IMR-90 (cell line): ENCODE measurements around the gene RPL26. TPM values are rescaled to one million over a fixed set of nuclear protein-coding genes. Genes with fewer than 3 reads are reported as not detected.

Source experiments
- ATAC-seq: fragments of 200-7000 bp; cut with Tn5 transposase; 2 replicates; pipeline ENCODE4 v1.9.1; 2020; ENCODE audit warnings: low read depth, mild to moderate bottlenecking, moderate library complexity
- Bru-seq: library from RNA; stranded (reverse); fragments of 400-500 nt; gene quantifications from one replicate; lab custom pipeline; 2021; lab: Mats Ljungman, UMichigan
- BruChase-seq, 2 experiments: library from RNA; stranded (reverse); fragments of 400-500 nt; gene quantifications; one replicate each; lab custom pipeline; 2021; lab: Mats Ljungman, UMichigan
- BruUV-seq: library from RNA; stranded (reverse); fragments of 400-500 nt; replicated peaks from 2 replicates; lab custom pipeline; 2021; lab: Mats Ljungman, UMichigan
- CTCF ChIA-PET: fragments of 300-600 bp; formaldehyde crosslinking; extraction: SDS; loops from one replicate; lab custom pipeline; 2021; ENCODE audit warnings: antibody characterized with exemption; lab: Yijun Ruan, JAX
- POLR2A ChIA-PET: fragments of 300-600 bp; sonication (Branson Sonifier 250); formaldehyde crosslinking; loops from one replicate; lab custom pipeline; 2022; ENCODE audit warnings: antibody characterized with exemption; ENCODE audit not compliant: unreplicated experiment; lab: Charles Lee
- DNase-seq: peaks from one replicate; pipeline ENCODE4 v3.0.0; 2013
- H2AFZ ChIP-seq: replicated peaks from 2 replicates; pipeline ENCODE3; 2013; ENCODE audit warnings: low read length, mild to moderate bottlenecking; ENCODE audit not compliant: poor library complexity
- H2AK5ac ChIP-seq: 2 replicates; pipeline ENCODE4 v1.6.1; 2013; ENCODE audit warnings: low read depth, low read length, inconsistent platforms
- H2AK9ac ChIP-seq: replicated peaks from 2 replicates; pipeline ENCODE3; 2013; ENCODE audit warnings: mild to moderate bottlenecking, low read depth, low read length, moderate library complexity; ENCODE audit not compliant: poor library complexity
- H2BK120ac ChIP-seq: 2 replicates; pipeline ENCODE4 v1.6.1; 2013; ENCODE audit warnings: low read depth, low read length, inconsistent platforms
- H2BK15ac ChIP-seq: 3 replicates; pipeline ENCODE4 v1.6.1; 2013; ENCODE audit warnings: low read depth, low read length, inconsistent platforms
- H2BK20ac ChIP-seq: 2 replicates; pipeline ENCODE4 v1.6.1; 2013; ENCODE audit warnings: low read depth, mild to moderate bottlenecking, inconsistent platforms, low read length, moderate library complexity
- H2BK5ac ChIP-seq: 2 replicates; pipeline ENCODE4 v1.6.1; 2013; ENCODE audit warnings: mild to moderate bottlenecking, low read depth, low read length, inconsistent platforms; ENCODE audit not compliant: poor library complexity, severe bottlenecking
- H3K14ac ChIP-seq: replicated peaks from 2 replicates; pipeline ENCODE4 v1.6.1; 2013; ENCODE audit warnings: low read depth, low read length, inconsistent platforms
- H3K18ac ChIP-seq: 2 replicates; pipeline ENCODE4 v1.6.1; 2013; ENCODE audit warnings: low read depth, low read length, control low read depth
- H3K23ac ChIP-seq: 2 replicates; pipeline ENCODE4 v1.6.1; 2013; ENCODE audit warnings: low read depth, low read length, inconsistent platforms
- H3K27ac ChIP-seq: 2 replicates; pipeline ENCODE4 v1.5.1; 2013; ENCODE audit warnings: mild to moderate bottlenecking, control low read depth, low read length; ENCODE audit not compliant: insufficient read depth
- H3K27me3 ChIP-seq: 2 replicates; pipeline ENCODE4 v1.6.1; 2013; ENCODE audit warnings: low read length; ENCODE audit not compliant: control insufficient read depth, insufficient read depth
- H3K36me3 ChIP-seq: 2 replicates; pipeline ENCODE4 v1.6.1; 2013; ENCODE audit warnings: low read length, mixed read lengths; ENCODE audit not compliant: control insufficient read depth, insufficient read depth
- H3K4ac ChIP-seq: 2 replicates; pipeline ENCODE4 v1.6.1; 2013; ENCODE audit warnings: low read depth, low read length, inconsistent platforms
- H3K4me1 ChIP-seq: 2 replicates; pipeline ENCODE4 v1.6.1; 2013; ENCODE audit warnings: low read length, mixed read lengths; ENCODE audit not compliant: control insufficient read depth, insufficient read depth
- H3K4me2 ChIP-seq: 2 replicates; pipeline ENCODE4 v1.6.1; 2013; ENCODE audit warnings: low read depth, mild to moderate bottlenecking, control low read depth, low read length, moderate library complexity
- H3K4me3 ChIP-seq: 2 replicates; pipeline ENCODE4 v1.5.1; 2013; ENCODE audit warnings: low read depth, mild to moderate bottlenecking, control low read depth, low read length, moderate library complexity; ENCODE audit not compliant: insufficient read depth
- H3K56ac ChIP-seq: 2 replicates; pipeline ENCODE4 v1.6.1; 2013; ENCODE audit warnings: low read length, inconsistent platforms; ENCODE audit not compliant: insufficient read depth; ENCODE audit errors: extremely low read depth
- H3K79me1 ChIP-seq, 2 experiments: 2 replicates each; pipeline ENCODE4 v1.6.1; 2013; ENCODE audit warnings: low read length in 2 of 2, inconsistent platforms in 1 of 2, low read depth in 1 of 2
- H3K9ac ChIP-seq: 2 replicates; pipeline ENCODE4 v1.6.1; 2013; ENCODE audit warnings: low read depth, low read length, control low read depth
- H3K9me1 ChIP-seq: 2 replicates; pipeline ENCODE4 v1.6.1; 2013; ENCODE audit warnings: low read length, inconsistent platforms; ENCODE audit not compliant: insufficient read depth
- H3K9me3 ChIP-seq: 2 replicates; pipeline ENCODE4 v1.6.1; 2013; ENCODE audit warnings: low read length; ENCODE audit not compliant: control insufficient read depth, insufficient read depth
- H4K20me1 ChIP-seq: 2 replicates; pipeline ENCODE4 v1.6.1; 2013; ENCODE audit warnings: low read length, inconsistent platforms; ENCODE audit not compliant: insufficient read depth
- H4K5ac ChIP-seq: 2 replicates; pipeline ENCODE4 v1.6.1; 2013; ENCODE audit warnings: mild to moderate bottlenecking, low read depth, low read length, control low read depth
- H4K8ac ChIP-seq, 2 experiments: 2 replicates each; pipeline ENCODE4 v1.6.1; 2013; ENCODE audit warnings: low read depth in 2 of 2, low read length in 2 of 2, control low read depth in 1 of 2, inconsistent platforms in 1 of 2
- H4K91ac ChIP-seq: 2 replicates; pipeline ENCODE4 v1.6.1; 2013; ENCODE audit warnings: low read depth, low read length, inconsistent platforms; ENCODE audit not compliant: insufficient read depth
- BHLHE40 ChIP-seq: fragments of 150-350 bp; IDR thresholded peaks from 2 replicates; pipeline ENCODE4 v1.6.1; 2016; ENCODE audit warnings: mild to moderate bottlenecking, low read depth, low read length
- CEBPB ChIP-seq: IDR thresholded peaks from 2 replicates; pipeline ENCODE4 v1.6.1; 2012; ENCODE audit warnings: low read depth, low read length, improper control_type of control experiment
- CHD1 ChIP-seq: IDR thresholded peaks from 2 replicates; pipeline ENCODE4 v1.6.1; 2012; ENCODE audit warnings: low read depth, low read length, improper control_type of control experiment
- ELK1 ChIP-seq: fragments of 150-350 bp; IDR thresholded peaks from 2 replicates; pipeline ENCODE4 v1.6.1; 2016; ENCODE audit warnings: low read depth, mild to moderate bottlenecking, low read length, moderate library complexity, borderline replicate concordance
- FOS ChIP-seq: fragments of 150-350 bp; IDR thresholded peaks from 2 replicates; pipeline ENCODE4 v1.6.1; 2016; ENCODE audit warnings: low read depth, low read length
- MAZ ChIP-seq: IDR thresholded peaks from 2 replicates; pipeline ENCODE4 v1.6.1; 2012; ENCODE audit warnings: low read depth, mild to moderate bottlenecking, low read length, improper control_type of control experiment, moderate library complexity, borderline replicate concordance
- MXI1 ChIP-seq: IDR thresholded peaks from 2 replicates; pipeline ENCODE4 v1.6.1; 2012; ENCODE audit warnings: low read depth, mild to moderate bottlenecking, low read length, moderate library complexity, borderline replicate concordance
- NFE2L2 ChIP-seq: fragments of 150-350 bp; IDR thresholded peaks from 2 replicates; pipeline ENCODE4 v1.6.1; 2016; ENCODE audit warnings: low read depth, mild to moderate bottlenecking, low read length
- POLR2A ChIP-seq: IDR thresholded peaks from 2 replicates; pipeline ENCODE4 v1.6.1; 2012; ENCODE audit warnings: mild to moderate bottlenecking, low read depth, low read length
- RAD21 ChIP-seq: IDR thresholded peaks from 2 replicates; pipeline ENCODE4 v1.6.1; 2012; ENCODE audit warnings: low read length, improper control_type of control experiment
- RCOR1 ChIP-seq: IDR thresholded peaks from 2 replicates; pipeline ENCODE4 v1.6.1; 2012; ENCODE audit warnings: mild to moderate bottlenecking, low read length, improper control_type of control experiment; ENCODE audit not compliant: insufficient replicate concordance
- RFX5 ChIP-seq: IDR thresholded peaks from 2 replicates; pipeline ENCODE4 v1.8.0; 2012; ENCODE audit warnings: low read depth, mild to moderate bottlenecking, low read length, moderate library complexity
- SMC3 ChIP-seq: fragments of 150-350 bp; IDR thresholded peaks from 2 replicates; pipeline ENCODE4 v1.6.1; 2016; ENCODE audit warnings: low read depth, mild to moderate bottlenecking, antibody characterized with exemption, low read length, moderate library complexity
- WGBS, 2 experiments: methylation state at CpG; one replicate each; pipeline versions ENCODE4 v1.1.5 to v1.1.7; 2013; ENCODE audit warnings: missing lambda C conversion rate in 2 of 2; ENCODE audit not compliant: insufficient read length in 1 of 2; ENCODE audit errors: extremely low coverage in 2 of 2; 5-methylcytosine and 5-hydroxymethylcytosine counted together
- dilution Hi-C: fragments of 300-500 bp; cut with HindIII; formaldehyde crosslinking; loops from one replicate; pipeline ENCODE4 v1.14.3; 2018; ENCODE audit warnings: low sequenced_read_pairs; ENCODE audit not compliant: unreplicated experiment
- in situ Hi-C: fragments of 300-500 bp; cut with MboI; formaldehyde crosslinking; loops from 3 replicates; pipeline ENCODE4 v1.14.3; 2019; ENCODE audit warnings: low sequenced_read_pairs, inconsistent platforms, mixed read lengths
- intact Hi-C: fragments of 100-400 bp; cut with micrococcal nuclease; formaldehyde crosslinking; loops from 2 replicates; pipeline ENCODE4 v1.10.0; 2022
- long read RNA-seq: library from polyadenylated mRNA; unstranded; transcript quantifications from one replicate; pipeline ENCODE4 v2.0.0, GENCODE V29; 2021; ENCODE audit not compliant: unreplicated experiment
- polyA plus RNA-seq, 3 experiments: library from polyadenylated mRNA; depleted of rRNA; stranded (reverse); fragments of >200 nt; gene quantifications; 2 replicates each; pipeline ENCODE4 v1.2.3, GENCODE V29; 2012; ENCODE audit warnings: low replicate concordance in 1 of 3
- total RNA-seq: library from RNA; depleted of rRNA; stranded (reverse); fragments of >200 nt; gene quantifications from 2 replicates; pipeline ENCODE4 v1.2.3, GENCODE V29; 2012; rRNA removed

Gene RPL26
- 5,013 and 5,721 TPM in 2 replicates for total RNA-seq
- 3,797 and 4,763 TPM in 2 replicates for polyA plus RNA-seq (2012; rRNA removed)
- polyA plus RNA-seq (2012; cell fraction: cytosol; rRNA removed): 1,326 and 3,570 TPM in 2 replicates
- polyA plus RNA-seq (2012; cell fraction: nucleus; rRNA removed; ENCODE audit: low replicate concordance): 132 and 1,784 TPM in 2 replicates
- percentile 100 among the genes with signal in this experiment for Bru-seq, nascent RNA
- BruChase-seq, experiment 1, labeled RNA remaining after a 6-hour chase: percentile 100 among the genes with signal in this experiment
- BruChase-seq, experiment 2, labeled RNA remaining after a 2-hour chase: percentile 99 among the genes with signal in this experiment
- long read RNA-seq, transcript RPL26-214 (4 exons, 528 nt): major isoform, 365 of 408 reads
- long read RNA-seq, transcript RPL26-206 (4 exons, 763 nt): minor isoform, 7 of 408 reads
- long read RNA-seq, transcript RPL26-209 (4 exons, 870 nt): minor isoform, 5 of 408 reads
- long read RNA-seq, partial matches to known transcripts: 21 of 408 reads
- long read RNA-seq, other reads (novel, unspliced or antisense): 6 of 408 reads

- Histone ChIP-seq H3K27me3 (no peaks in the 10 kb centered on the region), H4K5ac (peak within 1 kb of the TSS; percentile 9), H4K8ac (peak within 1 kb of the TSS; percentile 53 to 90), H3K9me1 (peaks cover 4% of the 10 kb centered on the region), H3K4me3 (peak within 1 kb of the TSS; percentile 98), H3K14ac (peak within 1 kb of the TSS; percentile 79), H3K79me1 (peaks cover 2 to 32% of the 10 kb centered on the region in 2 experiments; a peak in 3 of 4 replicates), H3K36me3 (peaks cover 21% of the 10 kb centered on the region), H2AK9ac (peak within 1 kb of the TSS; percentile 99), H3K9ac (peak within 1 kb of the TSS; percentile 96), H2BK5ac (peak within 1 kb of the TSS; percentile 86), H3K27ac (peak within 1 kb of the TSS; percentile 89), H2BK20ac (peak within 1 kb of the TSS; percentile 76), H3K18ac (peak within 1 kb of the TSS; percentile 26), H3K23ac (peak within 1 kb of the TSS; percentile 82), H4K91ac (peak within 1 kb of the TSS; percentile 95), H2BK15ac (peak within 1 kb of the TSS; percentile 76; the same call in 2 of the 3 replicates), H3K56ac (peak within 1 kb of the TSS; percentile 94), H3K4me2 (peak within 1 kb of the TSS; percentile 96), H4K20me1 (peaks cover 35% of the 10 kb centered on the region), H3K4me1 (peaks cover 14% of the 10 kb centered on the region), H2BK120ac (peak within 1 kb of the TSS; percentile 92), H3K9me3 (no peaks in the 10 kb centered on the region), H2AK5ac (peak within 1 kb of the TSS; percentile 86), H2AFZ (peak within 1 kb of the TSS; percentile 98), H3K4ac (peak within 1 kb of the TSS; percentile 91)
- DNase-seq (peak; percentile 98), ATAC-seq (peak; percentile 86)
- intact Hi-C loops: loop anchor here (1.0 to 10.0 kb wide), 4 partner anchors 53 to 402 kb away; no protein-coding TSS in a partner anchor
- ChIA-PET CTCF (interaction anchor here (0.6 to 1.0 kb wide), 6 partner anchors 47 to 1168 kb away, joined by 3 to 4 read pairs (median 3); no protein-coding TSS in a partner anchor), POLR2A (interaction anchor here (0.6 kb wide), 1 partner anchor 135 kb away, joined by 3 read pairs; the partner anchor contains the start of gene CTC1)
- dilution Hi-C loops: no loop called here
- WGBS, 2 experiments: 0% methylated on average over 17 of the region's 55 CpGs; no CpG with 5 or more reads in 1 of the 2 experiments
- in situ Hi-C loops: no loop called here
- no TSS peak for BruUV-seq
- TF ChIP-seq CHD1 (no peak), NFE2L2 (no peak), ELK1 (0 out of 2 replicates have a peak, but pooled peaks have one; percentile 10), BHLHE40 (no peak), SMC3 (peak; percentile 46), MXI1 (peak; percentile 83; the same call in 1 of the 2 replicates), RCOR1 (no peak), RFX5 (no peak), CEBPB (peak; percentile 96), MAZ (peak; percentile 64; the same call in 1 of the 2 replicates), FOS (no peak), POLR2A (peak; percentile 99), RAD21 (peak; percentile 28; the same call in 1 of the 2 replicates)
These were observed at the start of gene RPL26 for GRCh38 chr17:8383143-8383822. Gene RPL26 (minus strand): TSS chr17:8383193. CDS start chr17:8382310, 883 bp downstream.
